GM12892 (cell line): ENCODE results near the gene EVA1C.

Source experiments
- POLR2A ChIP-seq: IDR thresholded peaks from 2 replicates; pipeline ENCODE4 v1.6.1; 2011; ENCODE audit warnings: low read depth, low read length, control low read depth
- POLR2AphosphoS5 ChIP-seq: IDR thresholded peaks from 2 replicates; pipeline ENCODE4 v1.6.1; 2011; ENCODE audit warnings: low read depth, low read length, control low read depth

- TF ChIP-seq POLR2AphosphoS5 (no peak), POLR2A (no peak)
Observed at GRCh38 chr21:32468681-32469111, 56.2 kb downstream of the EVA1C start.
